22Rv1 (cell line): Measurements from ENCODE around the gene ABHD17C.

Experiments used
- CTCF ChIP-seq: fragments of 450-650 bp; IDR thresholded peaks from 2 replicates; pipeline ENCODE4 v1.5.1; 2017; ENCODE audit warnings: mild to moderate bottlenecking
- ZFX ChIP-seq: fragments of 450-650 bp; IDR thresholded peaks from 2 replicates; pipeline ENCODE4 v1.6.1; 2017; ENCODE audit warnings: antibody characterized with exemption, borderline replicate concordance

- TF ChIP-seq CTCF = no peak
- TF ChIP-seq ZFX = no peak
Observed at GRCh38 chr15:80712956-80713355, 17.8 kb downstream of the ABHD17C start.
